ENCODE results near the gene LRBA. TPM values are rescaled to one million over a fixed set of nuclear protein-coding genes. Genes with fewer than 3 reads are reported as not detected.
A peak's percentile ranks its signal among the peaks of the same experiment; 100 is the strongest.

LRBA gene
- total and polyA plus RNA-seq, 12 donors = 6.2 to 31.2 (median 23.9) TPM

GRCh38 chr4:150219841-150220240 is 795.2 kb downstream of the LRBA start:
- Histone ChIP-seq H3K4me1 (peaks cover 0 to 19% (median 4%) of the 10 kb centered on the region in 9 donors), H3K27ac (no peak overlapping the region), H3K36me3 (peaks cover 0 to 25% (median 0%) of the 10 kb centered on the region in 9 donors), H3K27me3 (no peaks in the 10 kb centered on the region), H3K9me3 (no peaks in the 10 kb centered on the region), H3K4me3 (no peak overlapping the region)
- intact Hi-C loops (cut with DNase I) = loop anchor here in 4 of 10 donors (5.0 to 10.0 kb wide), 3 partner anchors 145 to 218 kb away; partner anchors contain the start of gene DCLK2 (in 1 of the 4)
- ATAC-seq (peak in 1 of 8 donors; percentile 26), DNase-seq (no peak)
- 60 to 67% methylated on average over 4 of the region's 4 CpGs for WGBS, 2 donors
- TF ChIP-seq CTCF (IDR thresholded peaks at IDR 0.05) = no peak

GRCh38 chr4:150218447-150218846 is 796.6 kb downstream of the LRBA start:
- ATAC-seq = peak in 2 of 8 donors; percentile 6 to 39
- WGBS, 2 donors = 97 to 100% methylated on average over 2 of the region's 2 CpGs
- Histone ChIP-seq H3K27me3 (no peaks in the 10 kb centered on the region), H3K9me3 (no peaks in the 10 kb centered on the region), H3K4me3 (no peak overlapping the region), H3K4me1 (peaks cover 0 to 19% (median 4%) of the 10 kb centered on the region in 9 donors), H3K27ac (no peak overlapping the region), H3K36me3 (peaks cover 0 to 18% (median 0%) of the 10 kb centered on the region in 9 donors)
- intact Hi-C loops (cut with DNase I) = loop anchor here in 3 of 10 donors (10.0 kb wide), 2 partner anchors 144 to 204 kb away; partner anchors contain the start of gene DCLK2 (in 1 of the 3)
- DNase-seq = no peak
- TF ChIP-seq CTCF (IDR thresholded peaks at IDR 0.05) = no peak

- intact Hi-C loops (cut with DNase I) = loop anchor here in 3 of 10 donors (10.0 kb wide), 2 partner anchors 143 to 203 kb away; partner anchors contain the start of gene DCLK2 (in 1 of the 3)
- no peak for TF ChIP-seq CTCF (IDR thresholded peaks at IDR 0.05)
- H3K36me3 ChIP-seq = peaks cover 0 to 13% (median 0%) of the 10 kb centered on the region in 9 donors
- peak in 1 of 2 donors; percentile 25 for DNase-seq
- H3K27ac ChIP-seq = no peak overlapping the region
- no peak overlapping the region for H3K4me3 ChIP-seq
- peak in 1 of 8 donors; percentile 29 for ATAC-seq
- peaks cover 0 to 21% (median 9%) of the 10 kb centered on the region in 9 donors for H3K4me1 ChIP-seq
- H3K9me3 ChIP-seq = no peaks in the 10 kb centered on the region
- WGBS, 2 donors = 55 to 64% methylated on average over 8 of the region's 8 CpGs
- no peaks in the 10 kb centered on the region for H3K27me3 ChIP-seq
Observed at GRCh38 chr4:150217808-150218207, 797.3 kb downstream of the LRBA start.

- no peak overlapping the region for H3K27ac ChIP-seq
- intact Hi-C loops (cut with DNase I) = loop anchor here in 3 of 10 donors (10.0 kb wide), 2 partner anchors 142 to 202 kb away; partner anchors contain the start of gene DCLK2 (in 1 of the 3)
Observed at GRCh38 chr4:150217192-150217591, 797.9 kb downstream of the LRBA start.

More at GRCh38 chr4:150217192-150217591, 797.9 kb downstream of the LRBA start:
- ATAC-seq (peak in 7 of 8 donors; percentile 34 to 77 (median 71)), DNase-seq (no peak)
- peaks cover 0 to 7% (median 0%) of the 10 kb centered on the region in 9 donors for H3K36me3 ChIP-seq
- peak in 7 of 9 donors; percentile 11 to 52 (median 36) for TF ChIP-seq CTCF (IDR thresholded peaks at IDR 0.05)
- H3K9me3 ChIP-seq = no peaks in the 10 kb centered on the region
- H3K27me3 ChIP-seq = no peaks in the 10 kb centered on the region
- WGBS, 2 donors = 35 to 47% methylated on average over 3 of the region's 3 CpGs
- H3K4me3 ChIP-seq = no peak overlapping the region
- H3K4me1 ChIP-seq = peaks cover 0 to 26% (median 9%) of the 10 kb centered on the region in 9 donors
